H1 (cell line): Measurements from ENCODE around the gene WDR27. TPM values are rescaled to one million over a fixed set of nuclear protein-coding genes. Genes with fewer than 3 reads are reported as not detected.

ENCODE experiments used
- CTCF ChIA-PET: fragments of 300-600 bp; sonication (Branson Sonifier 250); formaldehyde crosslinking; loops from one replicate; lab custom pipeline; 2021; ENCODE audit not compliant: partially characterized antibody; lab: Charles Lee
- POLR2A ChIA-PET: fragments of 300-600 bp; sonication (Branson Sonifier 250); formaldehyde crosslinking; loops from one replicate; lab custom pipeline; 2021; ENCODE audit warnings: inconsistent platforms; ENCODE audit not compliant: partially characterized antibody; lab: Charles Lee
- DNase-seq, 2 experiments: peaks; one replicate each; pipeline versions ENCODE4 v3.0.0 to v3.0.0-alpha.2; 2010 to 2022; ENCODE audit warnings: low spot score in 2 of 2, low read depth in 1 of 2, mixed read lengths in 1 of 2
- FAIRE-seq: peaks from 2 replicates; lab custom pipeline; 2011; peaks lifted over from hg19 to GRCh38; lab: Jason Lieb, UNC
- H2AFZ ChIP-seq: 2 replicates; pipeline ENCODE4 v1.8.1; 2012; ENCODE audit warnings: low read length, inconsistent platforms
- H2AK5ac ChIP-seq: 2 replicates; pipeline ENCODE4 v1.6.1; 2013; ENCODE audit warnings: low read depth, low read length
- H2BK120ac ChIP-seq: replicated peaks from 2 replicates; pipeline ENCODE3; 2013; ENCODE audit warnings: low read depth, low read length, inconsistent platforms
- H2BK12ac ChIP-seq: 2 replicates; pipeline ENCODE4 v1.6.1; 2013; ENCODE audit warnings: low read depth, low read length
- H2BK15ac ChIP-seq: 2 replicates; pipeline ENCODE4 v1.6.1; 2013; ENCODE audit warnings: low read length
- H2BK20ac ChIP-seq: 2 replicates; pipeline ENCODE4 v1.6.1; 2013; ENCODE audit warnings: low read length
- H2BK5ac ChIP-seq: 2 replicates; pipeline ENCODE4 v1.6.1; 2013; ENCODE audit warnings: low read depth, low read length
- H3K14ac ChIP-seq: 2 replicates; pipeline ENCODE4 v1.6.1; 2013; ENCODE audit warnings: inconsistent platforms; ENCODE audit not compliant: insufficient read length
- H3K18ac ChIP-seq: 2 replicates; pipeline ENCODE4 v1.6.1; 2013; ENCODE audit warnings: low read length; ENCODE audit errors: extremely low read depth
- H3K23ac ChIP-seq: 2 replicates; pipeline ENCODE4 v1.6.1; 2013; ENCODE audit warnings: inconsistent platforms; ENCODE audit not compliant: insufficient read length
- H3K23me2 ChIP-seq: 2 replicates; pipeline ENCODE4 v1.6.1; 2013; ENCODE audit warnings: low read depth, low read length
- H3K27ac ChIP-seq: 2 replicates; pipeline ENCODE4 v1.6.1; 2011; ENCODE audit warnings: low read depth, low read length, inconsistent platforms
- H3K27me3 ChIP-seq, 4 experiments: replicated peaks in 1 of 4; 1 replicate in 1 of 4; 2 replicates in 3 of 4; pipeline versions ENCODE4 v1.6.1 to v1.8.1; 2011 to 2013; ENCODE audit warnings: low read length in 3 of 4, mild to moderate bottlenecking in 3 of 4, inconsistent platforms in 2 of 4, mixed read lengths in 2 of 4, moderate library complexity in 1 of 4; ENCODE audit not compliant: control insufficient read depth in 3 of 4, insufficient read depth in 3 of 4; ENCODE audit errors: extremely low read depth in 1 of 4
- H3K36me3 ChIP-seq, 4 experiments: 2 replicates each; pipeline versions ENCODE4 v1.6.1 to v1.8.1; 2011 to 2013; ENCODE audit warnings: mild to moderate bottlenecking in 4 of 4, low read length in 3 of 4, moderate library complexity in 2 of 4, control low read depth in 1 of 4, inconsistent platforms in 1 of 4; ENCODE audit not compliant: insufficient read depth in 4 of 4, control insufficient read depth in 2 of 4
- H3K4ac ChIP-seq: replicated peaks from 2 replicates; pipeline ENCODE3; 2013; ENCODE audit warnings: low read length, low read depth, mixed read lengths, inconsistent platforms; ENCODE audit not compliant: insufficient read length
- H3K4me1 ChIP-seq, 4 experiments: replicated peaks in 1 of 4; 1 replicate in 1 of 4; 2 replicates in 3 of 4; pipeline versions ENCODE4 v1.6.1 to v1.8.1; 2011 to 2013; ENCODE audit warnings: low read length in 3 of 4, inconsistent platforms in 2 of 4, mixed read lengths in 1 of 4; ENCODE audit not compliant: insufficient read depth in 4 of 4, control insufficient read depth in 3 of 4
- H3K4me2 ChIP-seq, 2 experiments: 2 replicates each; pipeline versions ENCODE4 v1.6.1 to v1.8.1; 2011 to 2013; ENCODE audit warnings: low read depth in 2 of 2, low read length in 2 of 2, control low read depth in 1 of 2, inconsistent platforms in 1 of 2, mild to moderate bottlenecking in 1 of 2; ENCODE audit not compliant: insufficient read depth in 1 of 2
- H3K4me3 ChIP-seq, 4 experiments: fragments of 200-600, 300-600 bp in 1 of 4; sonication (generic), shearing (Covaris generic), sonication (Bioruptor Twin) in 1 of 4; 2 replicates each; pipeline versions ENCODE4 v1.5.1 to v1.8.1; 2011 to 2016; ENCODE audit warnings: low read length in 4 of 4, low read depth in 3 of 4, control low read depth in 2 of 4, inconsistent platforms in 2 of 4, mild to moderate bottlenecking in 2 of 4, mixed read lengths in 1 of 4, moderate library complexity in 1 of 4; ENCODE audit not compliant: insufficient read depth in 2 of 4; ENCODE audit errors: extremely low read depth in 1 of 4
- H3K56ac ChIP-seq: replicated peaks from 2 replicates; pipeline ENCODE3; 2013; ENCODE audit warnings: low read depth, mild to moderate bottlenecking, mixed read lengths, low read length, inconsistent platforms; ENCODE audit not compliant: insufficient read length
- H3K79me1 ChIP-seq: 2 replicates; pipeline ENCODE4 v1.6.1; 2013; ENCODE audit warnings: low read depth, low read length, control low read depth
- H3K79me2 ChIP-seq, 2 experiments: 2 replicates each; pipeline versions ENCODE4 v1.6.1 to v1.8.1; 2012 to 2013; ENCODE audit warnings: low read length in 2 of 2, mild to moderate bottlenecking in 2 of 2, inconsistent platforms in 1 of 2; ENCODE audit not compliant: insufficient read depth in 2 of 2, control insufficient read depth in 1 of 2
- H3K9ac ChIP-seq, 4 experiments: replicated peaks in 1 of 4; 1 replicate in 1 of 4; 2 replicates in 3 of 4; pipeline versions ENCODE4 v1.6.1 to v1.8.1; 2011 to 2013; ENCODE audit warnings: low read depth in 3 of 4, low read length in 3 of 4, control low read depth in 2 of 4, mild to moderate bottlenecking in 2 of 4, moderate library complexity in 2 of 4, inconsistent platforms in 1 of 4; ENCODE audit errors: extremely low read depth in 1 of 4
- H3K9me3 ChIP-seq, 2 experiments: 2 replicates each; pipeline versions ENCODE4 v1.6.1 to v1.8.1; 2012 to 2013; ENCODE audit warnings: mild to moderate bottlenecking in 2 of 2, moderate library complexity in 2 of 2, control low read depth in 1 of 2, inconsistent platforms in 1 of 2, low read depth in 1 of 2, low read length in 1 of 2, mixed read lengths in 1 of 2; ENCODE audit not compliant: insufficient read depth in 2 of 2
- H4K20me1 ChIP-seq, 2 experiments: replicated peaks in 1 of 2; 2 replicates each; pipeline versions ENCODE3 to v1.8.1; 2011 to 2013; ENCODE audit warnings: inconsistent platforms in 2 of 2, low read length in 2 of 2, mild to moderate bottlenecking in 1 of 2; ENCODE audit not compliant: insufficient read depth in 2 of 2, control insufficient read depth in 1 of 2
- H4K5ac ChIP-seq: 2 replicates; pipeline ENCODE4 v1.6.1; 2013; ENCODE audit warnings: low read length, low read depth, mixed read lengths, inconsistent platforms; ENCODE audit not compliant: insufficient read length
- H4K8ac ChIP-seq: 2 replicates; pipeline ENCODE4 v1.8.0; 2013; ENCODE audit warnings: mild to moderate bottlenecking, moderate library complexity, low read length, inconsistent platforms; ENCODE audit not compliant: insufficient read depth; ENCODE audit errors: extremely low read depth
- H4K91ac ChIP-seq: replicated peaks from 2 replicates; pipeline ENCODE3; 2013; ENCODE audit warnings: low read length, mixed read lengths, inconsistent platforms; ENCODE audit not compliant: insufficient read length
- CTCF ChIP-seq, 3 experiments: IDR thresholded peaks; 1 replicate in 2 of 3; 2 replicates in 1 of 3; pipeline versions ENCODE4 v1.5.1 to v1.6.1; 2011; ENCODE audit warnings: low read length in 3 of 3, mild to moderate bottlenecking in 3 of 3, inconsistent platforms in 2 of 3, low read depth in 1 of 3, moderate library complexity in 1 of 3; ENCODE audit not compliant: insufficient read depth in 1 of 3; ENCODE audit errors: control extremely low read depth in 1 of 3
- SP1 ChIP-seq: IDR thresholded peaks from 2 replicates; pipeline ENCODE4 v1.6.1; 2011; ENCODE audit warnings: low read depth, low read length
- WGBS, 2 experiments: shearing (Covaris generic) in 1 of 2; methylation state at CpG; one replicate each; pipeline versions ENCODE4 v1.1.6 to v1.1.7; 2013 to 2015; ENCODE audit warnings: low lambda C conversion rate in 2 of 2, mixed read lengths in 2 of 2, inconsistent platforms in 1 of 2, low coverage in 1 of 2, missing lambda C conversion rate in 1 of 2; ENCODE audit not compliant: insufficient replicate concordance in 2 of 2, insufficient coverage in 1 of 2, insufficient read length in 1 of 2; ENCODE audit errors: extremely low coverage in 1 of 2, missing lambda C conversion rate in 1 of 2; 5-methylcytosine and 5-hydroxymethylcytosine counted together
- polyA plus RNA-seq, 7 experiments: library from polyadenylated mRNA; depleted of rRNA in 3 of 7; stranded (reverse) in 5 of 7; unstranded in 2 of 7; fragments of >200 nt in 5 of 7; fragments of 200-250 nt in 2 of 7; gene quantifications; 1 replicate in 5 of 7; 2 replicates in 1 of 7; 4 replicates in 1 of 7; pipeline versions ENCODE4 v1.2.1 to v1.2.3, GENCODE V29; 2011 to 2013; ENCODE audit warnings: missing spikeins in 2 of 7, mixed read lengths in 2 of 7
- total RNA-seq: library from RNA; stranded (reverse); fragmentation: NEBNext Ultra II Directional; extraction: Animal tissue kit (Norgen Biotek cat#: 25700); gene quantifications from 2 replicates; pipeline ENCODE4 v1.2.1, GENCODE V29; 2021

The WDR27 gene
- total and polyA plus RNA-seq, 2 of the 8 experiments (the other 6 are each of a cell fraction or from before 2014, with no cell fraction given): 53.6 to 68.6 TPM

GRCh38 chr6:169455470-169455869, 246.4 kb downstream of the WDR27 start:
- Histone ChIP-seq H3K79me1 (no peaks in the 10 kb centered on the region), H3K9ac (no peak overlapping the region), H2BK20ac (no peak overlapping the region), H3K23me2 (no peaks in the 10 kb centered on the region), H3K23ac (no peak overlapping the region), H2AK5ac (no peak overlapping the region), H3K4me3 (no peak overlapping the region), H3K9me3 (peaks cover 1 to 4% of the 10 kb centered on the region in 2 experiments; a peak in 1 of 4 replicates), H4K20me1 (no peaks in the 10 kb centered on the region), H3K18ac (no peak overlapping the region), H3K36me3 (no peaks in the 10 kb centered on the region), H2BK15ac (no peak overlapping the region), H3K14ac (no peak overlapping the region), H4K5ac (no peak overlapping the region), H3K4me2 (no peak overlapping the region), H2BK5ac (no peak overlapping the region), H3K4me1 (no peaks in the 10 kb centered on the region; a peak in 1 of 7 replicates), H4K8ac (no peak overlapping the region), H3K27me3 (no peaks in the 10 kb centered on the region), H2AFZ (no peak overlapping the region), H3K4ac (no peak overlapping the region), H3K79me2 (no peaks in the 10 kb centered on the region), H2BK12ac (no peak overlapping the region), H4K91ac (no peak overlapping the region), H3K27ac (no peak overlapping the region), H3K56ac (no peak overlapping the region), H2BK120ac (no peak overlapping the region)
- 71% methylated on average over 1 of the region's 1 CpG; no CpG with 5 or more reads in 1 of the 2 experiments for WGBS, 2 experiments
- FAIRE-seq: no peak
- ChIA-PET POLR2A (no interaction called here), CTCF (interaction anchor here (1.4 kb wide), 1 partner anchor 44 kb away, joined by 4 read pairs; no protein-coding TSS in a partner anchor)
- no peak for DNase-seq
- no peak for TF ChIP-seq CTCF (IDR thresholded peaks at IDR 0.05; ENCODE audit: control extremely low read depth in 1 of 3, insufficient read depth in 1 of 3, low read depth in 1 of 3, low read length in 3 of 3)
- no peak for TF ChIP-seq SP1
